ENCODE results near the gene CYP4V2. TPM values are rescaled to one million over a fixed set of nuclear protein-coding genes. Genes with fewer than 3 reads are reported as not detected.

The CYP4V2 gene
- total RNA-seq, 2 donors from 2014 or later, result 40.9 to 49.5 TPM

GRCh38 chr4:186250760-186251159 is 59.4 kb downstream of the CYP4V2 start:
- no peak for DNase-seq
- intact Hi-C loops (cut with DNase I, micrococcal nuclease), result no loop called here
- ATAC-seq, result no peak

GRCh38 chr4:186255122-186255521 is 63.8 kb downstream of the CYP4V2 start:
- ATAC-seq, result no peak
- no peak for DNase-seq
- intact Hi-C loops (cut with DNase I, micrococcal nuclease), result no loop called here

GRCh38 chr4:186258216-186258811 is 66.9 kb downstream of the CYP4V2 start:
- ATAC-seq, result no peak
- intact Hi-C loops (cut with DNase I, micrococcal nuclease), result no loop called here
- DNase-seq, result no peak

- ATAC-seq (no peak), DNase-seq (no peak)
Measured at GRCh38 chr4:186260117-186260503, 68.7 kb downstream of the CYP4V2 start.

More at GRCh38 chr4:186260117-186260503, 68.7 kb downstream of the CYP4V2 start:
- intact Hi-C loops (cut with DNase I, micrococcal nuclease), result no loop called here

Other genes with a start within 250 kb of the CYP4V2 start
- 10 to 100 TPM; 29.0 to 30.4 TPM for gene TLR3, start 122.4 kb upstream of the CYP4V2 start, total RNA-seq
- 10 to 100 TPM; 15.2 to 18.4 TPM for gene FAM149A, start 86.9 kb upstream of the CYP4V2 start, total RNA-seq
- 1 to 10 TPM; 1.2 TPM for gene KLKB1, start 35.9 kb downstream of the CYP4V2 start, total RNA-seq
- under 1 TPM in 1 of 2 donors, not detected in 1; 0.45 TPM for gene F11, start 74.6 kb downstream of the CYP4V2 start, total RNA-seq